Hepatocyte (in vitro differentiated cells): Measurements from ENCODE around the gene BPIFB6. TPM values are rescaled to one million over a fixed set of nuclear protein-coding genes. Genes with fewer than 3 reads are reported as not detected.

Experiments used
- DNase-seq: peaks from one replicate; pipeline ENCODE4 v3.0.0-alpha.2; 2016; ENCODE audit warnings: low spot score
- H2AFZ ChIP-seq: fragments of 200-600 bp; sonication (generic); 2 replicates; pipeline ENCODE4 v1.6.0; 2016; ENCODE audit warnings: antibody characterized with exemption, mild to moderate bottlenecking
- H3K27ac ChIP-seq: fragments of 200-600 bp; sonication (generic); 2 replicates; pipeline ENCODE4 v1.5.1; 2016; ENCODE audit warnings: mild to moderate bottlenecking
- H3K27me3 ChIP-seq: fragments of 200-600 bp; sonication (generic); 2 replicates; pipeline ENCODE4 v1.6.1; 2016
- H3K36me3 ChIP-seq: fragments of 200-600 bp; sonication (generic); replicated peaks from 2 replicates; pipeline ENCODE4 v1.5.1; 2016; ENCODE audit warnings: low read depth; ENCODE audit not compliant: insufficient read depth
- H3K4me1 ChIP-seq: fragments of 200-600 bp; sonication (generic); 2 replicates; pipeline ENCODE4 v1.5.1; 2016; ENCODE audit warnings: mild to moderate bottlenecking, moderate library complexity; ENCODE audit not compliant: insufficient read depth
- H3K4me2 ChIP-seq: fragments of 200-600 bp; sonication (generic); 2 replicates; pipeline ENCODE4 v1.6.0; 2016
- H3K4me3 ChIP-seq: fragments of 200-600 bp; sonication (generic); 2 replicates; pipeline ENCODE4 v1.5.1; 2016; ENCODE audit warnings: mild to moderate bottlenecking
- H3K79me2 ChIP-seq: fragments of 200-600 bp; sonication (generic); 2 replicates; pipeline ENCODE4 v1.6.0; 2017; ENCODE audit warnings: mild to moderate bottlenecking
- H3K9me2 ChIP-seq: fragments of 200-600 bp; sonication (generic); replicated peaks from 2 replicates; pipeline ENCODE4 v1.6.0; 2017; ENCODE audit warnings: mild to moderate bottlenecking; ENCODE audit not compliant: insufficient read depth
- H3K9me3 ChIP-seq: fragments of 200-600 bp; sonication (generic); 2 replicates; pipeline ENCODE4 v1.5.1; 2016; ENCODE audit warnings: low read depth, mild to moderate bottlenecking
- H4K20me1 ChIP-seq: fragments of 200-600 bp; sonication (generic); 2 replicates; pipeline ENCODE4 v1.6.0; 2016; ENCODE audit warnings: mild to moderate bottlenecking; ENCODE audit not compliant: insufficient read depth, poor library complexity, severe bottlenecking
- CTCF ChIP-seq: fragments of 200-600 bp; sonication (generic); IDR thresholded peaks from 2 replicates; pipeline ENCODE4 v1.5.1; 2016; ENCODE audit warnings: antibody characterized with exemption, mild to moderate bottlenecking; ENCODE audit not compliant: poor library complexity
- EZH2 ChIP-seq: fragments of 200-600 bp; sonication (generic); IDR thresholded peaks from 2 replicates; pipeline ENCODE4 v1.6.1; 2016; ENCODE audit warnings: antibody characterized with exemption, mild to moderate bottlenecking, borderline replicate concordance
- EZH2phosphoT487 ChIP-seq: fragments of 200-600 bp; sonication (generic); IDR thresholded peaks from one replicate; pipeline ENCODE4 v1.6.1; 2018; ENCODE audit warnings: antibody characterized with exemption, mild to moderate bottlenecking, low read depth, moderate library complexity; ENCODE audit not compliant: unreplicated experiment, severe bottlenecking
- WGBS: methylation state at CpG from one replicate; pipeline ENCODE4 v1.1.6; 2016; ENCODE audit warnings: low lambda C conversion rate; ENCODE audit errors: missing lambda C conversion rate; 5-methylcytosine and 5-hydroxymethylcytosine counted together
- polyA plus RNA-seq: library from polyadenylated mRNA; unstranded; fragments of >200 nt; fragmentation: Nextera tagmentation; extraction: Ambion mirVana; gene quantifications from 2 replicates; pipeline ENCODE4 v1.2.1, GENCODE V29; 2016
- total RNA-seq: library from RNA; depleted of rRNA; stranded (reverse); fragments of >200 nt; gene quantifications from 2 replicates; pipeline ENCODE4 v1.2.3, GENCODE V29; 2014

The BPIFB6 gene
- total and polyA plus RNA-seq, 2 experiments from 2014 or later, result not detected

DNA sequence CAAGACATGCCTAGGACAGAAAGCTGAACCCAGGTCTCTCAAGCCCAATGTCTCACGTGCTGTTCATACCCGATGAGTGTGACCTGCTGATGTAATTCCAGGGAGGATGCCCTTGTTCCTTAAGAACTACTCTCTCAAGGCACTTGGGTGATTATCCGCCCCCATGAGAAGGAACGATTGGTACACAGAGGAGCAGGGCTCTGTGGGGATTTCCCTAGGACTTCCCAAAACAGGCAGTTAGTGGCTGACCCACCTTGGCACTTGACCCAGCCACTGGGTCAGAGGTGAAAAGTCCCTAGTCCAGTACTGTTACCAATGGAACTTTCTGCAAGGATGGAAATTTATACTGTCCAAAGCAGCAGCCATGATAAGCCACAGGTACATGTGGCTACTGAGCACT lies 9.2 kb upstream of the BPIFB6 start:
- Histone ChIP-seq H3K79me2 (no peaks in the 10 kb centered on the region), H3K9me3 (no peaks in the 10 kb centered on the region), H2AFZ (no peak overlapping the region), H3K36me3 (no peaks in the 10 kb centered on the region), H3K27ac (no peak overlapping the region), H3K4me2 (no peak overlapping the region), H3K4me1 (no peaks in the 10 kb centered on the region), H3K4me3 (no peak overlapping the region), H4K20me1 (no peaks in the 10 kb centered on the region), H3K27me3 (peaks cover 9% of the 10 kb centered on the region), H3K9me2 (no peaks in the 10 kb centered on the region)
- TF ChIP-seq EZH2phosphoT487, result no peak
- TF ChIP-seq EZH2, result no peak
- no peak for TF ChIP-seq CTCF
- 89% methylated on average over 4 of the region's 4 CpGs for WGBS
- DNase-seq, result no peak

- Histone ChIP-seq H3K36me3 (no peaks in the 10 kb centered on the region), H3K27me3 (peaks cover 9% of the 10 kb centered on the region), H3K79me2 (no peaks in the 10 kb centered on the region), H3K4me1 (no peaks in the 10 kb centered on the region), H3K27ac (no peak overlapping the region), H2AFZ (no peak overlapping the region), H3K4me2 (no peak overlapping the region), H3K9me3 (no peaks in the 10 kb centered on the region), H4K20me1 (no peaks in the 10 kb centered on the region), H3K9me2 (no peaks in the 10 kb centered on the region), H3K4me3 (no peak overlapping the region)
- DNase-seq, result no peak
- 86% methylated on average over 7 of the region's 7 CpGs for WGBS
- no peak for TF ChIP-seq EZH2
- no peak for TF ChIP-seq CTCF
- no peak for TF ChIP-seq EZH2phosphoT487
These were observed 8.6 kb upstream of the BPIFB6 start for GRCh38 chr20:33022694-33023438.

DNA sequence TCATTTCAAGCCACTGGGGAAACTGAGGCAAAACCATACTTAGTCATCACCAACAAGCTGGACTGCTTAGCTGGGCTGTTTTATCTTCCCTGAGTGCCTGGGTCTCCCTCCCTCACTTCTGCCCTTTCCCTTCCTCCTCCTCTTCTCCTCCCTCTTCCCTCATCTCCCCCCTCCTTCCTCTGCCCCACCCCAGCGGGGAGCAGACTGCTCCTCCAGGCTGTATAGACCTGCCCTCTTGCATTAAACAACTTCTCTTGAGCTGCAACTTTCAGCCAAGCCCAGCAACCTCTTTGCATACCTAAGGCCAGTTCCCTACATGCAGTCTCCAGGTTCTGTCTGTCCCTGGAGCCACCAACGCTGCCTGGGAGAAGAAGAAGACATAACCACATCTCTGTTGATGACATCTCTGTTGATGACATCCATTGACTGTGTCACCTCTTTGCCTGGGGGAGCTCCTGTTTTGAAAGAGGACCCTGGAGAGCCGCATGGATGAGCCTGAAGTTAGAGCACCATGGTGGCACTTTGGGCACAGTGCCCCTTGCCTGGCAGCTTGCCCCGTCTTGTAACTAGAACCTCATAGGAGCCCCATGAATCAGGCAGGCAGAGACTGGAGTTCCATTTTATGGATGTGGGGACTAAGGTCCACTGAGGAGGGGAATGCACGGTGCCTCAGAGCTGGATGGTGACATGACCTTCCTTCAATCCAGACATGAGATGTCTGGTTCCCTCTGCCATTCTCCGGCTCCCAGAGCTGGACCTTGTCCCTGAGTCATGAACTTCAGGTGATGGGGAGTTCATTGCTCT lies 7.8 kb upstream of the BPIFB6 start:
- Histone ChIP-seq H3K79me2 (no peaks in the 10 kb centered on the region), H2AFZ (no peak overlapping the region), H3K4me2 (no peak overlapping the region), H3K4me3 (no peak overlapping the region), H3K9me3 (no peaks in the 10 kb centered on the region), H4K20me1 (no peaks in the 10 kb centered on the region), H3K4me1 (no peaks in the 10 kb centered on the region), H3K9me2 (no peaks in the 10 kb centered on the region), H3K27ac (peak overlapping the region; percentile 21), H3K36me3 (no peaks in the 10 kb centered on the region), H3K27me3 (peaks cover 9% of the 10 kb centered on the region)
- no peak for TF ChIP-seq EZH2
- no peak for TF ChIP-seq CTCF
- WGBS, result 76% methylated on average over 6 of the region's 6 CpGs
- DNase-seq, result peak; percentile 41
